Spleen (tissue), 11 donors: ENCODE data around the gene DUSP22. TPM values are rescaled to one million over a fixed set of nuclear protein-coding genes. Genes with fewer than 3 reads are reported as not detected.
A peak's percentile ranks its signal among the peaks of the same experiment; 100 is the strongest.

Experiments
- DNase-seq: peaks from one replicate; pipeline ENCODE4 v3.0.0-alpha.2; 2020
- H3K27ac ChIP-seq, 8 donors: fragments of 200-600 bp; sonication (generic) in 7 of 8; 1 replicate in 4 of 8; 2 replicates in 4 of 8; pipeline versions ENCODE4 v1.5.0 to v1.8.0; 2016 to 2021; ENCODE audit warnings: inconsistent platforms in 4 of 8, mild to moderate bottlenecking in 4 of 8, moderate library complexity in 1 of 8
- H3K27me3 ChIP-seq, 7 donors: fragments of 200-600 bp; sonication (generic) in 6 of 7; replicated peaks in 1 of 7; 1 replicate in 4 of 7; 2 replicates in 3 of 7; pipeline versions ENCODE4 v1.5.0 to v1.8.0; 2016 to 2021; ENCODE audit warnings: inconsistent platforms in 3 of 7, mild to moderate bottlenecking in 1 of 7
- H3K36me3 ChIP-seq, 6 donors: fragments of 200-600 bp; sonication (generic) in 5 of 6; 1 replicate in 4 of 6; 2 replicates in 2 of 6; pipeline versions ENCODE4 v1.5.0 to v1.8.0; 2016 to 2021; ENCODE audit warnings: inconsistent platforms in 2 of 6
- H3K4me1 ChIP-seq, 6 donors: fragments of 200-600 bp; sonication (generic) in 5 of 6; 1 replicate in 3 of 6; 2 replicates in 3 of 6; pipeline versions ENCODE4 v1.5.0 to v1.8.0; 2016 to 2021; ENCODE audit warnings: inconsistent platforms in 3 of 6
- H3K4me3 ChIP-seq, 8 donors: fragments of 200-600 bp; sonication (generic) in 7 of 8; 1 replicate in 4 of 8; 2 replicates in 4 of 8; pipeline versions ENCODE4 v1.5.0 to v1.8.0; 2016 to 2021; ENCODE audit warnings: inconsistent platforms in 4 of 8, mild to moderate bottlenecking in 4 of 8, moderate library complexity in 2 of 8
- H3K9me3 ChIP-seq, 8 donors: fragments of 200-600 bp; sonication (generic) in 7 of 8; 1 replicate in 4 of 8; 2 replicates in 4 of 8; pipeline versions ENCODE4 v1.5.0 to v1.8.0; 2016 to 2021; ENCODE audit warnings: inconsistent platforms in 4 of 8
- POLR2A ChIP-seq, 3 donors: fragments of 450-650 bp; IDR thresholded peaks; one replicate each; pipeline ENCODE4 v1.5.1; 2017; ENCODE audit warnings: antibody characterized with exemption in 3 of 3, mild to moderate bottlenecking in 1 of 3
- POLR2AphosphoS5 ChIP-seq, 3 donors: sonication (generic); formaldehyde crosslinking; IDR thresholded peaks; one replicate each; pipeline ENCODE4 v1.5.1; 2017; ENCODE audit warnings: antibody characterized with exemption in 3 of 3
- WGBS, 5 donors: extraction: QIAGEN DNeasy Blood & Tissue Kit in 3 of 5; methylation state at CpG; one replicate each; pipeline versions ENCODE4 v1.1.5 to v1.1.7; 2013 to 2018; 5-methylcytosine and 5-hydroxymethylcytosine counted together
- intact Hi-C: fragments of 100-400 bp; cut with DNase I; formaldehyde crosslinking; loops from one replicate; pipeline ENCODE4 v1.15.0; 2023; ENCODE audit warnings: low total_unique reads
- polyA plus RNA-seq, 3 donors: library from polyadenylated mRNA; stranded (reverse); fragments of 200-250 nt; gene quantifications; one replicate each; pipeline ENCODE4 v1.2.1, GENCODE V29; 2013
- total RNA-seq, 7 donors: library from RNA; depleted of rRNA in 3 of 7; stranded (reverse); fragments of >200 nt in 3 of 7; fragmentation: NEBNext Ultra II Directional in 4 of 7; extraction: Animal tissue kit (Norgen Biotek cat#: 25700) in 4 of 7; gene quantifications; one replicate each; pipeline versions ENCODE4 v1.1.0 to v1.2.1, GENCODE V29; 2016 to 2021
- TF ChIP-seq, protein P1 (sequence below), 11 experiments: fragments of 200-600 bp in 7 of 11; fragments of 450-650 bp in 4 of 11; sonication (generic) in 4 of 11; IDR thresholded peaks in 8 of 11; conservative IDR thresholded peaks in 3 of 11; 1 replicate in 7 of 11; 2 replicates in 4 of 11; pipeline versions ENCODE4 v1.4.0 to v1.8.0; 2016 to 2021; ENCODE audit warnings: antibody characterized with exemption in 11 of 11, inconsistent platforms in 4 of 11, mild to moderate bottlenecking in 1 of 11
- donor health status: healthy with polysubstance abuse.
- donor health status: DM: no; HTN: no; CAD: no; lungs with moderate emphysema.
- donor health status: DM: no; HTN: no; CAD: no.
- donor health status: Bipolar disorder and iron deficiency.
- donor health status: healthy.
- donor health status: DM: no; HTN: no; CAD: no.
- donor health status: DM: yes; HTN: yes; CAD: no.

The DUSP22 gene
- total and polyA plus RNA-seq, 10 donors, result 41.2 to 120 (median 69.4) TPM

DNA sequence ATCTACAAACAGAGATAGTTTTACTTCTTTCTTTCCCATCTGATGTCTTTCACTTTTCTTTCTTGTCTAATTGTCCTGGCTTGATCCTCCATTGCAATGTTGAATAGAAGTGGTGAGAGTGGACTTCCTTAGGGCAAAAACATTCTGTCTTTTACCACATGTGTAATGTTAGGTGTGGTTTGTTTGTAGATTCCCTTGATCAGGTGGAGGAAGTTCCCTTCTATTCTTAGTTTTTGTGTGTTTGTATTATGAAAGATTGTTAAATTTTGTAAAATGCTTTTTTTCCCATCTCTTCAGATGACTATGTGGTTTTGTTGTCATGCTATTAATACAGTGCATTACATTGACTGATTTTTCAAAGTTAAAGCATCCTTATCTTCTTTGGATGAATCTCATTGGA, 41.6 kb upstream of the DUSP22 start:
- Histone ChIP-seq H3K27ac (no peak overlapping the region), H3K4me1 (peaks cover 0 to 50% (median 14%) of the 10 kb centered on the region in 6 donors), H3K36me3 (no peaks in the 10 kb centered on the region), H3K4me3 (no peak overlapping the region), H3K27me3 (no peaks in the 10 kb centered on the region), H3K9me3 (no peaks in the 10 kb centered on the region)
- intact Hi-C loops, result no loop called here
- no peak for TF ChIP-seq POLR2A (IDR thresholded peaks at IDR 0.05)
- TF ChIP-seq POLR2AphosphoS5 (IDR thresholded peaks at IDR 0.05), result no peak
- TF ChIP-seq, protein P1, sequence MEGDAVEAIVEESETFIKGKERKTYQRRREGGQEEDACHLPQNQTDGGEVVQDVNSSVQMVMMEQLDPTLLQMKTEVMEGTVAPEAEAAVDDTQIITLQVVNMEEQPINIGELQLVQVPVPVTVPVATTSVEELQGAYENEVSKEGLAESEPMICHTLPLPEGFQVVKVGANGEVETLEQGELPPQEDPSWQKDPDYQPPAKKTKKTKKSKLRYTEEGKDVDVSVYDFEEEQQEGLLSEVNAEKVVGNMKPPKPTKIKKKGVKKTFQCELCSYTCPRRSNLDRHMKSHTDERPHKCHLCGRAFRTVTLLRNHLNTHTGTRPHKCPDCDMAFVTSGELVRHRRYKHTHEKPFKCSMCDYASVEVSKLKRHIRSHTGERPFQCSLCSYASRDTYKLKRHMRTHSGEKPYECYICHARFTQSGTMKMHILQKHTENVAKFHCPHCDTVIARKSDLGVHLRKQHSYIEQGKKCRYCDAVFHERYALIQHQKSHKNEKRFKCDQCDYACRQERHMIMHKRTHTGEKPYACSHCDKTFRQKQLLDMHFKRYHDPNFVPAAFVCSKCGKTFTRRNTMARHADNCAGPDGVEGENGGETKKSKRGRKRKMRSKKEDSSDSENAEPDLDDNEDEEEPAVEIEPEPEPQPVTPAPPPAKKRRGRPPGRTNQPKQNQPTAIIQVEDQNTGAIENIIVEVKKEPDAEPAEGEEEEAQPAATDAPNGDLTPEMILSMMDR (IDR thresholded peaks at IDR 0.05 in 8 of 11, conservative IDR thresholded peaks at IDR 0.05 in 3 of 11), result no peak
- no peak for DNase-seq

DNA sequence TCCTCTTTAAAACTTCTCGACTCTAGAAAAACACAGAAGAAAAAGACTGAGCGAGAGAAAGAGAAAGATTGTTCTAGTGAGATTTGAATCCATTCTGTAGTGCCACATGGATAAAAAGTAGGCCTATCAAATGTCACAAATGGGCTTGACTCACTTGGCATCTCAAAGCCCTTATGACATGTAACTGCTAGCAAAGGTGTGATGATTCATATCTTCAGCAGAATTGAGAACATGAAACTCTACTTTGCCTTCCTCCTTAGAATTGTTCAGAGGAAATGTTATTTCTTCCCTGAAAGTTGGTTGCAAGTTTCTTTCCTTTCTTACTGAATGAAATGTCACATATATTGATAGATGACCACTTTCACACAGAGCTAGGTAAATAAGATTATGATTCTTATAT, 40.4 kb upstream of the DUSP22 start:
- Histone ChIP-seq H3K27me3 (no peaks in the 10 kb centered on the region), H3K36me3 (no peaks in the 10 kb centered on the region), H3K4me1 (peaks cover 0 to 62% (median 16%) of the 10 kb centered on the region in 6 donors), H3K4me3 (no peak overlapping the region), H3K27ac (no peak overlapping the region), H3K9me3 (no peaks in the 10 kb centered on the region)
- TF ChIP-seq, protein P1 (IDR thresholded peaks at IDR 0.05 in 8 of 11, conservative IDR thresholded peaks at IDR 0.05 in 3 of 11), result no peak
- TF ChIP-seq POLR2AphosphoS5 (IDR thresholded peaks at IDR 0.05) (no peak), POLR2A (IDR thresholded peaks at IDR 0.05) (no peak)
- DNase-seq, result no peak
- intact Hi-C loops, result no loop called here
- 74 to 87% (median 84%) methylated on average over 2 of the region's 2 CpGs for WGBS, 5 donors

DNA sequence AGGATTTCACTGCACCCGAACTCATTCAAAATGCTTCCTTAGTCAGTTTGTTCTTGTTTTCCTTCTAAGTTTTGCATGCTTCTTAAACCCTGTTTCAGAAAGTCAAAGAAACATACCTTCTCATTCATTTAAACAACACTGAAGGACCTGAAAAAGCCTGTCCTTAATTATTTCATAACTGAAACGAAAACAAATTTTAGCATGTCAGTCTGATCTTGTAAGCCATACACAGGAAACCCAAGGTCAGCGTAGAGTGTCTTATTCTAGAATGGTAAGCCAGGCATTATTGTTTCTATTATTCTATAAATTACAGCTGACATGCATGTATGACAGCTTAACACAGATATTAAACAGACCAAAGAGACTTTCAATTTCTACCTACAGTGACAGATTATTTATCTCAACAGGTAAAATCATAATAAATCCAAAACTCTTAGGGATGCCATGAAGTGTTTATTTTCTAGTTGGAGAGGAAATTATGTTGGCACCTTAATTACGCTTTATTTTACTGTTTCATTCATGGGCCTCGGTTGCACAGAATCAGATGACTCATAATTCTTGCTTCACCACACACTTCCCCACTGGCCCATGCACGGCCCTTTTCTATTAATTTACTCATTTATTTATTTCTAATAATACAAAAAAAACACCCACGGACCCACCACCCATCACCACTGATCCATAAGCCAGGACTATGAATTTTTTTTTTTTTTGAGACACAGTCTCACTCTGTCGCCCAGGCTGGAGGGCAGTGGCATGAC, 39.3 kb upstream of the DUSP22 start:
- Histone ChIP-seq H3K27ac (peak overlapping the region in 4 of 8 donors; percentile 8 to 22 (median 10)), H3K36me3 (no peaks in the 10 kb centered on the region), H3K27me3 (no peaks in the 10 kb centered on the region), H3K9me3 (no peaks in the 10 kb centered on the region), H3K4me1 (peaks cover 0 to 65% (median 26%) of the 10 kb centered on the region in 6 donors), H3K4me3 (no peak overlapping the region)
- intact Hi-C loops, result no loop called here
- TF ChIP-seq POLR2A (IDR thresholded peaks at IDR 0.05), result no peak
- no peak for TF ChIP-seq POLR2AphosphoS5 (IDR thresholded peaks at IDR 0.05)
- TF ChIP-seq, protein P1 (IDR thresholded peaks at IDR 0.05 in 8 of 11, conservative IDR thresholded peaks at IDR 0.05 in 3 of 11), result no peak
- DNase-seq, result no peak
- WGBS, 5 donors, result 33 to 48% (median 46%) methylated on average over 8 of the region's 8 CpGs

DNA sequence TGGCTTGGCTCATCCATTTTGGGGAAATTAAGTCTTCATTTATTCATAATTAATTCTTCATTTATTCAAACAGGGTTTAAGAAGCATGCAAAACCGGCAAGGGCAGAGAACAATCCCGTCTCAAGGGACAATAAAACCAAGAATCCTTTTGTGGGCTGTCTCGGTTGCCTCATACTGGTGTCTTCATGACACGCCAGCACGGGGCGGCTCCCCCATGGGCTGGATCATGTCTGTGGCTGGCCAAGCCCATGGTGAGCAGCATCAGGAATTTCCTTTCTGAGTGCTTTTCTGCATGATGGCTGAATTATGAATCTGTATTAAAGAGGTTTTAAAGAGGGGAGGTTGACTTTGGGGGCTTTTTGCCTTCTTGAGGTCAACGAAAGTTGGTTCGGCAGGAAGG, 38.3 kb upstream of the DUSP22 start:
- TF ChIP-seq POLR2A (IDR thresholded peaks at IDR 0.05) (no peak), POLR2AphosphoS5 (IDR thresholded peaks at IDR 0.05) (no peak)
- TF ChIP-seq, protein P1 (IDR thresholded peaks at IDR 0.05 in 8 of 11, conservative IDR thresholded peaks at IDR 0.05 in 3 of 11), result no peak
- no peak for DNase-seq
- no peak overlapping the region for H3K27ac ChIP-seq
- H3K27me3 ChIP-seq, result no peaks in the 10 kb centered on the region
- H3K36me3 ChIP-seq, result no peaks in the 10 kb centered on the region
- H3K4me1 ChIP-seq, result peaks cover 0 to 62% (median 25%) of the 10 kb centered on the region in 6 donors
- intact Hi-C loops, result no loop called here
- peaks cover 0 to 4% (median 0%) of the 10 kb centered on the region in 8 donors for H3K9me3 ChIP-seq
- 75 to 88% (median 81%) methylated on average over 8 of the region's 8 CpGs for WGBS, 5 donors
- H3K4me3 ChIP-seq, result no peak overlapping the region
